HG02588 (cell line): Measurements from ENCODE around the gene MUC4.
"Not testable (repeated sequence)": the region's sequence is repeated elsewhere in the genome, so short reads cannot be mapped to it uniquely, and the experiment has no call there.

Source experiments
- ATAC-seq: cut with Tn5 transposase; IDR thresholded peaks from one replicate; pipeline ENCODE4 v1.9.1; 2021; ENCODE audit warnings: mild to moderate bottlenecking, moderate library complexity; ENCODE audit not compliant: unreplicated experiment

MUC4 gene

GRCh38 chr3:195839260-195840010 lies 27.7 kb upstream of the MUC4 start:
- ATAC-seq: no peak

GRCh38 chr3:195838714-195839113 lies 27.0 kb upstream of the MUC4 start:
- ATAC-seq: peak; percentile 83

GRCh38 chr3:195836476-195837135 lies 24.9 kb upstream of the MUC4 start:
- no peak for ATAC-seq

GRCh38 chr3:195835791-195836190 lies 24.1 kb upstream of the MUC4 start:
- ATAC-seq: no peak

GRCh38 chr3:195834675-195835583 lies 23.2 kb upstream of the MUC4 start:
- no peak for ATAC-seq

GRCh38 chr3:195829897-195830254 lies 18.1 kb upstream of the MUC4 start:
- ATAC-seq: no peak

- ATAC-seq: no peak
These were observed 17.0 kb upstream of the MUC4 start for GRCh38 chr3:195828762-195829161.

- ATAC-seq: no peak
These were observed 14.4 kb upstream of the MUC4 start for GRCh38 chr3:195825857-195826804.

GRCh38 chr3:195825191-195825588 lies 13.5 kb upstream of the MUC4 start:
- ATAC-seq: no peak

GRCh38 chr3:195824425-195825190 lies 12.9 kb upstream of the MUC4 start:
- not testable (repeated sequence) for ATAC-seq

- no peak for ATAC-seq
These were observed 12.3 kb upstream of the MUC4 start for GRCh38 chr3:195823999-195824398.

- no peak for ATAC-seq
These were observed 11.6 kb upstream of the MUC4 start for GRCh38 chr3:195823280-195823679.

- ATAC-seq: no peak
These were observed 10.5 kb upstream of the MUC4 start for GRCh38 chr3:195822131-195822696.

GRCh38 chr3:195821403-195822130 lies 9.8 kb upstream of the MUC4 start:
- ATAC-seq: no peak

GRCh38 chr3:195820901-195821300 lies 9.2 kb upstream of the MUC4 start:
- ATAC-seq: no peak

GRCh38 chr3:195820186-195820585 lies 8.5 kb upstream of the MUC4 start:
- ATAC-seq: no peak

- ATAC-seq: no peak
These were observed 6.6 kb upstream of the MUC4 start for GRCh38 chr3:195818301-195818700.

GRCh38 chr3:195817578-195818135 lies 5.9 kb upstream of the MUC4 start:
- ATAC-seq: no peak
